Nephron (organoid): Measurements from ENCODE around the gene ZNFX1.

Source experiments
- H3K27ac Mint-ChIP-seq, 3 experiments: 2 replicates each; pipeline ENCODE4 v1.8.0; 2020; ENCODE audit warnings: mixed read lengths in 3 of 3, mild to moderate bottlenecking in 2 of 3, moderate library complexity in 1 of 3
- H3K27me3 Mint-ChIP-seq: 2 replicates; pipeline ENCODE4 v1.8.0; 2021; ENCODE audit warnings: low read depth, mild to moderate bottlenecking, moderate library complexity, mixed read lengths
- H3K36me3 Mint-ChIP-seq: 2 replicates; pipeline ENCODE4 v1.8.0; 2020; ENCODE audit warnings: low read depth, mixed read lengths
- H3K4me1 Mint-ChIP-seq: 2 replicates; pipeline ENCODE4 v1.8.0; 2020; ENCODE audit warnings: mixed read lengths
- H3K4me3 Mint-ChIP-seq, 3 experiments: 2 replicates each; pipeline ENCODE4 v1.8.0; 2020; ENCODE audit warnings: mild to moderate bottlenecking in 3 of 3, mixed read lengths in 3 of 3, moderate library complexity in 2 of 3
- H3K9me3 Mint-ChIP-seq: 2 replicates; pipeline ENCODE4 v1.8.0; 2020; ENCODE audit warnings: mixed read lengths
- TF ChIP-seq, protein P1 (sequence below), 3 experiments: fragments of 200-600 bp; sonication (generic); IDR thresholded peaks; one replicate each; pipeline ENCODE4 v1.5.0; 2021; ENCODE audit warnings: antibody characterized with exemption in 3 of 3; ENCODE audit not compliant: unreplicated experiment in 3 of 3

The ZNFX1 gene

DNA sequence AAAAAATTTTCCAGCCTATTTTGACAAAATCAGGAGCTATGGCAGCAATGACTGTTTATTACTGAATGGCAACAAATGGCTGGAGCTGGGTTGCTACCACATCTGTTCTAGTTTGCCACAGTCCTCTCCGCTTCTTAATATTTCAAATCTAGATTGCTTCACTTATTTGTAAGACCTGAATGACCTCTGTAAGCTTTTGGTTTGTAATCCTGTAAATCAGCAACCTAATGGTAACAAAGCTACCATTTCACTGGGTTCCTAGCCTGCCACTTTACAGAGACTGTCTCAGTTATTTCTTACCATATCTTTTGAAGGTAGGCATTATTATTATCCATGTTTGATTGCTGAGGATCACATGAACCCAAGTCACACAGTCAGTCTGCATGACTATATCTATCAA is 15.4 kb downstream of the ZNFX1 start:
- H3K9me3 Mint-ChIP-seq, result no peaks in the 10 kb centered on the region
- peaks cover 67% of the 10 kb centered on the region for H3K36me3 Mint-ChIP-seq
- TF ChIP-seq, protein P1, sequence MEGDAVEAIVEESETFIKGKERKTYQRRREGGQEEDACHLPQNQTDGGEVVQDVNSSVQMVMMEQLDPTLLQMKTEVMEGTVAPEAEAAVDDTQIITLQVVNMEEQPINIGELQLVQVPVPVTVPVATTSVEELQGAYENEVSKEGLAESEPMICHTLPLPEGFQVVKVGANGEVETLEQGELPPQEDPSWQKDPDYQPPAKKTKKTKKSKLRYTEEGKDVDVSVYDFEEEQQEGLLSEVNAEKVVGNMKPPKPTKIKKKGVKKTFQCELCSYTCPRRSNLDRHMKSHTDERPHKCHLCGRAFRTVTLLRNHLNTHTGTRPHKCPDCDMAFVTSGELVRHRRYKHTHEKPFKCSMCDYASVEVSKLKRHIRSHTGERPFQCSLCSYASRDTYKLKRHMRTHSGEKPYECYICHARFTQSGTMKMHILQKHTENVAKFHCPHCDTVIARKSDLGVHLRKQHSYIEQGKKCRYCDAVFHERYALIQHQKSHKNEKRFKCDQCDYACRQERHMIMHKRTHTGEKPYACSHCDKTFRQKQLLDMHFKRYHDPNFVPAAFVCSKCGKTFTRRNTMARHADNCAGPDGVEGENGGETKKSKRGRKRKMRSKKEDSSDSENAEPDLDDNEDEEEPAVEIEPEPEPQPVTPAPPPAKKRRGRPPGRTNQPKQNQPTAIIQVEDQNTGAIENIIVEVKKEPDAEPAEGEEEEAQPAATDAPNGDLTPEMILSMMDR (IDR thresholded peaks at IDR 0.05; ENCODE audit: unreplicated experiment in 3 of 3), result no peak
- H3K27me3 Mint-ChIP-seq, result no peaks in the 10 kb centered on the region
- H3K4me1 Mint-ChIP-seq, result peaks cover 4% of the 10 kb centered on the region
- no peak overlapping the region for H3K27ac Mint-ChIP-seq
- H3K4me3 Mint-ChIP-seq, result no peak overlapping the region

DNA sequence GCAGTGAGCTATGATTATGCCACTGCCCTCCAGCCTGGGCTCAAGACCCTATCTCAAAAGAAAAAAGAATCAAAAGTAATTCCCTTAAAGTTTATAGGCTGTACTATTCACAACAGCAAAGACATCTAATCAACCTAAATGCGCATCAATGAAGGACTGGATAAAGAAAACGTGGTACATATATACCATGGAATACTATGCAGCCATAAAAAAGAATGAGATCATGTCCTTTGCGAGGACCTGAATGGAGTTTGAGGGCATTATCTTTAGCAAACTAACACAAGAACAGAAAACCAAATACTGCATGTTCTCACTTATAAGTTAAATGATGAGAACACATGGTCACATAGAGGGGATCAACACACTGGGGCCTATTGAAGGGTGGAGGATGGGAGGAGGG is 16.7 kb downstream of the ZNFX1 start:
- peaks cover 75% of the 10 kb centered on the region for H3K36me3 Mint-ChIP-seq
- H3K9me3 Mint-ChIP-seq, result no peaks in the 10 kb centered on the region
- H3K27me3 Mint-ChIP-seq, result no peaks in the 10 kb centered on the region
- H3K4me1 Mint-ChIP-seq, result no peaks in the 10 kb centered on the region
- TF ChIP-seq, protein P1 (IDR thresholded peaks at IDR 0.05; ENCODE audit: unreplicated experiment in 3 of 3), result no peak
- H3K4me3 Mint-ChIP-seq, result no peak overlapping the region
- H3K27ac Mint-ChIP-seq, result no peak overlapping the region

DNA sequence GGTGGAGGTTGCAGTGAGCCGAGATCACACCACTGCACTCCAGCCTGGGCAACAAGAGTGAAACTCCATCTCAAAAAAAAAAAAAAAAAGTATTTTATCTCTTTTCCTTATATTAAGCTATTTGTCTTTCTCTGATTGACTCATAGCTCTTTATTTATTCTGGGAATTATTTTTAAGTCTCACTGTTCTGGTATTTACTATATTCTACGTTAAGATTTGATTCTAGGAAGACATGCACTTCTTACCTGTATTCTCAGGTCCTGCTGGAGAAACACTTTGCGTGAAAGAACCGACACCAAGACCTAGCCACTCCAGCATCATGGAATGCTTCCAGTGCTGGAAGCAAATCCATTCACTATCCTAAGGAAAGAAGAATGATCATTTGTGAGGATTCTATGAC is 17.6 kb downstream of the ZNFX1 start:
- Mint-ChIP-seq H3K27ac (no peak overlapping the region), H3K4me3 (no peak overlapping the region), H3K27me3 (no peaks in the 10 kb centered on the region), H3K4me1 (no peaks in the 10 kb centered on the region), H3K9me3 (no peaks in the 10 kb centered on the region), H3K36me3 (peaks cover 78% of the 10 kb centered on the region)
- TF ChIP-seq, protein P1 (IDR thresholded peaks at IDR 0.05; ENCODE audit: unreplicated experiment in 3 of 3), result no peak

DNA sequence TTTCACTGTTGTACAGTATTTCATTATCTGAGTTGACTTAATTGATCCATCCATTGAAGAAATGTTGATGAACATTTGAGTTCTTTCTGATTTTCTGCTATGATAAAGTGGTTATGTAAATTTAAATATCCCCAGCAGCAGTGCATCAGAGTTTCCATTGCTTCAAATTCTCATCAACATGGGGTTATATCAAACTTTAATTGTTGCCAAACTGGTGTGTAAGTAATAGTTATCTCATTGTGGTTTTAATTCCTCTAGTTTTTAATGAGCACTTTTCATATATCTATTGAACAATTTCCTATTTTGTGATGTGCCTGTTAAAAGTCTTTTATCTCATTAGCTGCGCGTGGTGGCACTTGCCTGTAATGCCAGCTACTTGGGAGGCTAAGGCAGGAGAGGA is 18.1 kb downstream of the ZNFX1 start:
- Mint-ChIP-seq H3K27ac (no peak overlapping the region), H3K4me1 (no peaks in the 10 kb centered on the region), H3K27me3 (no peaks in the 10 kb centered on the region), H3K4me3 (no peak overlapping the region), H3K36me3 (peaks cover 75% of the 10 kb centered on the region), H3K9me3 (no peaks in the 10 kb centered on the region)
- TF ChIP-seq, protein P1 (IDR thresholded peaks at IDR 0.05; ENCODE audit: unreplicated experiment in 3 of 3), result no peak

DNA sequence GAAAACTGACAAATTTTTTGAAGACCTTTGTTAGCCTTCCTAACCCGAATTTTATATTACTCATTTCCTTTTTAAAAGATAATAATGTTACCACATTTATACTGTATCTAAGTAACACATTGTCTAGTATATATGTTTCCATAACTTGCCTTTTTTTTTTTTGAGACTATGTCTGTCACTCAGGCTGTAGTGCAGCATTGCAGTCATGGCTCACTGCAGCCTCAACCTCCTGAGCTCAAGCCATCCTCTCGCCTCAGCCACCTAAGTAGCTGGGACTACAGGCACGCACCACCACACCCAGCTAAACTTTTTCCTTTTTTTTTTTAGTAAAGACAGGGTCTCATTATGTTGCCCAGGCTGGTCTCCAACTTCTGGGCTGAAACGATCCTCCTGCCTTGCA is 18.6 kb downstream of the ZNFX1 start:
- TF ChIP-seq, protein P1 (IDR thresholded peaks at IDR 0.05; ENCODE audit: unreplicated experiment in 3 of 3), result no peak

DNA sequence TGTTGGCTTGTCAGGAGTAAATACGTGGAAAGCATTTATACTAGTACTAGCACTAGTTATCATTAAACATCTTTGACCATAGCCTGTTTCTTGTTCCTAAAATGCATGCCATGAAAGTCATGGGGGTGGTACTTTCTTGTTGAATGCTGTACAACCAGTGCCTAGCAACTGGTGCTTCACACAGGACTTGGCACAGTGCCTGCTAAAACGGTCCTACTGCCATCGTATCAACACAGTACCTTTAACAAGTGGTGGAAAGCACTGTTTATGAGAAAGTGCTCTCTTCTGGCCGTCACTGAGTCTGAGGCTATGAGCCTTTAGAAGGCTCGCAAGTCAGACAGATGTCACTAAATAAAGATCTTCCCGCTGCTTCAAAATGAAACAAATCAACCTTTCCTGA is 21.6 kb downstream of the ZNFX1 start:
- Mint-ChIP-seq H3K4me1 (no peaks in the 10 kb centered on the region), H3K9me3 (no peaks in the 10 kb centered on the region), H3K27me3 (no peaks in the 10 kb centered on the region), H3K27ac (no peak overlapping the region), H3K4me3 (no peak overlapping the region), H3K36me3 (peaks cover 76% of the 10 kb centered on the region)
- TF ChIP-seq, protein P1 (IDR thresholded peaks at IDR 0.05; ENCODE audit: unreplicated experiment in 3 of 3), result no peak

More for the DNA sequence above, 18.6 kb downstream of the ZNFX1 start:
- Mint-ChIP-seq H3K27ac (no peak overlapping the region), H3K4me3 (no peak overlapping the region), H3K27me3 (no peaks in the 10 kb centered on the region), H3K4me1 (no peaks in the 10 kb centered on the region), H3K9me3 (no peaks in the 10 kb centered on the region), H3K36me3 (peaks cover 75% of the 10 kb centered on the region)
